HepG2 (cell line): ENCODE data around the gene TBC1D10A. TPM values are rescaled to one million over a fixed set of nuclear protein-coding genes. Genes with fewer than 3 reads are reported as not detected.

Source experiments
- CBX2 ChIP-seq, 2 experiments: fragments of 200-600 bp in 1 of 2; sonication (generic); formaldehyde crosslinking in 1 of 2; IDR thresholded peaks; 2 replicates each; pipeline versions ENCODE4 v1.7.0 to v1.8.1; 2018 to 2022; ENCODE audit warnings: low read depth in 2 of 2, low read length in 1 of 2, mild to moderate bottlenecking in 1 of 2, missing genetic modification reagents in 1 of 2
- DNMT3B ChIP-seq: conservative IDR thresholded peaks from 2 replicates; pipeline ENCODE4 v1.6.1; 2016; ENCODE audit warnings: missing biosample characterization, control low read depth
- FOSL1 ChIP-seq: sonication (generic); formaldehyde crosslinking; IDR thresholded peaks from 2 replicates; pipeline ENCODE4 v1.9.0; 2021; ENCODE audit warnings: missing genetic modification reagents, borderline replicate concordance
- FOXP1 ChIP-seq, 2 experiments: fragments of 450-650 bp in 1 of 2; IDR thresholded peaks; 2 replicates each; pipeline ENCODE4 v1.6.1; 2017 to 2018; ENCODE audit warnings: antibody characterized with exemption in 1 of 2
- HCFC1 ChIP-seq: fragments of 150-350 bp; IDR thresholded peaks from 2 replicates; pipeline ENCODE4 v1.6.1; 2014; ENCODE audit warnings: low read depth, low read length
- JUN ChIP-seq: sonication (generic); formaldehyde crosslinking; IDR thresholded peaks from 2 replicates; pipeline ENCODE4 v1.4.0; 2020; ENCODE audit warnings: mild to moderate bottlenecking, missing genetic modification reagents
- KAT8 ChIP-seq: IDR thresholded peaks from 2 replicates; pipeline ENCODE4 v1.6.1; 2016; ENCODE audit warnings: missing genetic modification reagents, missing compliant biosample characterization
- MYNN ChIP-seq: sonication (generic); formaldehyde crosslinking; IDR thresholded peaks from 2 replicates; pipeline ENCODE4 v1.4.0; 2020; ENCODE audit warnings: mild to moderate bottlenecking, low read depth, missing genetic modification reagents
- ZBTB3 ChIP-seq: sonication (generic); formaldehyde crosslinking; IDR thresholded peaks from 2 replicates; pipeline ENCODE4 v1.4.0; 2020; ENCODE audit warnings: low read depth, mild to moderate bottlenecking, moderate library complexity, missing genetic modification reagents, borderline replicate concordance
- ZEB1 ChIP-seq: IDR thresholded peaks from 2 replicates; pipeline ENCODE4 v1.6.1; 2012; ENCODE audit warnings: mild to moderate bottlenecking, low read depth, inconsistent platforms; ENCODE audit not compliant: insufficient replicate concordance
- ZNF570 ChIP-seq: sonication (generic); formaldehyde crosslinking; IDR thresholded peaks from 2 replicates; pipeline ENCODE4 v1.4.0; 2020; ENCODE audit warnings: mild to moderate bottlenecking, missing genetic modification reagents, borderline replicate concordance
- ZNF607 ChIP-seq: sonication (generic); formaldehyde crosslinking; IDR thresholded peaks from 2 replicates; pipeline ENCODE4 v1.5.1; 2020; ENCODE audit warnings: missing genetic modification reagents, mild to moderate bottlenecking, borderline replicate concordance
- ZNF720 ChIP-seq: sonication (generic); formaldehyde crosslinking; IDR thresholded peaks from 2 replicates; pipeline ENCODE4 v1.4.0; 2020; ENCODE audit warnings: missing genetic modification reagents
- polyA plus RNA-seq, 8 experiments: library from polyadenylated mRNA; depleted of rRNA in 3 of 8; stranded (reverse) in 7 of 8; unstranded in 1 of 8; fragments of >200 nt; fragmentation: Illumina TruSeq in 4 of 8; extraction: Trizol in 4 of 8; gene quantifications; 2 replicates each; pipeline versions ENCODE4 v1.2.1 to v1.2.3, GENCODE V29; 2011 to 2016; ENCODE audit warnings: low read depth in 4 of 8, missing spikeins in 1 of 8, mixed read lengths in 1 of 8; ENCODE audit not compliant: insufficient read depth in 1 of 8
- total RNA-seq, 5 experiments: library from RNA; depleted of rRNA; stranded (reverse); fragments of >200 nt; fragmentation: Illumina TruSeq; extraction: Trizol; gene quantifications; 2 replicates each; pipeline ENCODE4 v1.2.3, GENCODE V29; 2016; ENCODE audit warnings: low read depth in 1 of 5
- TF ChIP-seq, protein P1 (sequence below): sonication (generic); formaldehyde crosslinking; IDR thresholded peaks from 2 replicates; pipeline ENCODE4 v1.4.0; 2020; ENCODE audit warnings: missing genetic modification reagents, borderline replicate concordance
- TF ChIP-seq, protein P2 (sequence below): sonication (generic); formaldehyde crosslinking; IDR thresholded peaks from 2 replicates; pipeline ENCODE4 v1.4.0; 2020; ENCODE audit warnings: missing genetic modification reagents
- TF ChIP-seq, protein P3 (sequence below): sonication (generic); formaldehyde crosslinking; IDR thresholded peaks from 2 replicates; pipeline ENCODE4 v1.5.0; 2020; ENCODE audit warnings: mild to moderate bottlenecking, missing genetic modification reagents, borderline replicate concordance
- TF ChIP-seq, protein P4 (sequence below): sonication (generic); formaldehyde crosslinking; IDR thresholded peaks from 2 replicates; pipeline ENCODE4 v1.5.0; 2020; ENCODE audit warnings: missing genetic modification reagents

Gene TBC1D10A
- total and polyA plus RNA-seq, 2 of the 13 experiments (the other 11 are each of a cell fraction or from before 2014, with no cell fraction given), result 4.2 to 4.9 TPM

DNA sequence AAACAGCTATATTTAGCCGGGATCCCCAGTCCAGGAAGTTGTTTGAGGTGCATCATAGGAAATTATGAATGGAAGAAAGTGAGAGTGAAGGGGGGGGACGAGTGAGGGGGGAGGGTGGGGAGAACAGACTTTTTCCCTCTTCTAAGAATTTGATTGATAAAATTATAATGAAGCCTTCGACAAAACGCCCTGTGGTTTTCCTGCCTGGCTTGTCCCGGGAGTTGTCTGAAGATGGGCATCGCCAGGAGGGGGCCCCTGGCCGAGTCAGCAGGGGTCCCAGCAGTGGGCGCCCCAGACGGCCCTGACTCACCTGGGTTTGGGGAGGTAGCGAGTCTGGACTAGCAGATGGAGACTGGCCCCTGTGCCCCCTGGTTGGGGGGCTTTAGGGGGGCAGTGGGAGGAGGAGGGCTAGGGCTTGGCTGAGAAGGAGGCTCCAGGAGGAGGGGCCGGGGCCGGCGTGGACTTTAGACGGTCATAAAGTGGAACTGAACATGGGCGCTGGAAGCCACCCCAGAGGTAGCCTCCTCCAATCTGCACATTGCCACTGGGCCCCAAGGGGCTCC is 79.8 kb downstream of the TBC1D10A start (continued):
- TF ChIP-seq, protein P1, sequence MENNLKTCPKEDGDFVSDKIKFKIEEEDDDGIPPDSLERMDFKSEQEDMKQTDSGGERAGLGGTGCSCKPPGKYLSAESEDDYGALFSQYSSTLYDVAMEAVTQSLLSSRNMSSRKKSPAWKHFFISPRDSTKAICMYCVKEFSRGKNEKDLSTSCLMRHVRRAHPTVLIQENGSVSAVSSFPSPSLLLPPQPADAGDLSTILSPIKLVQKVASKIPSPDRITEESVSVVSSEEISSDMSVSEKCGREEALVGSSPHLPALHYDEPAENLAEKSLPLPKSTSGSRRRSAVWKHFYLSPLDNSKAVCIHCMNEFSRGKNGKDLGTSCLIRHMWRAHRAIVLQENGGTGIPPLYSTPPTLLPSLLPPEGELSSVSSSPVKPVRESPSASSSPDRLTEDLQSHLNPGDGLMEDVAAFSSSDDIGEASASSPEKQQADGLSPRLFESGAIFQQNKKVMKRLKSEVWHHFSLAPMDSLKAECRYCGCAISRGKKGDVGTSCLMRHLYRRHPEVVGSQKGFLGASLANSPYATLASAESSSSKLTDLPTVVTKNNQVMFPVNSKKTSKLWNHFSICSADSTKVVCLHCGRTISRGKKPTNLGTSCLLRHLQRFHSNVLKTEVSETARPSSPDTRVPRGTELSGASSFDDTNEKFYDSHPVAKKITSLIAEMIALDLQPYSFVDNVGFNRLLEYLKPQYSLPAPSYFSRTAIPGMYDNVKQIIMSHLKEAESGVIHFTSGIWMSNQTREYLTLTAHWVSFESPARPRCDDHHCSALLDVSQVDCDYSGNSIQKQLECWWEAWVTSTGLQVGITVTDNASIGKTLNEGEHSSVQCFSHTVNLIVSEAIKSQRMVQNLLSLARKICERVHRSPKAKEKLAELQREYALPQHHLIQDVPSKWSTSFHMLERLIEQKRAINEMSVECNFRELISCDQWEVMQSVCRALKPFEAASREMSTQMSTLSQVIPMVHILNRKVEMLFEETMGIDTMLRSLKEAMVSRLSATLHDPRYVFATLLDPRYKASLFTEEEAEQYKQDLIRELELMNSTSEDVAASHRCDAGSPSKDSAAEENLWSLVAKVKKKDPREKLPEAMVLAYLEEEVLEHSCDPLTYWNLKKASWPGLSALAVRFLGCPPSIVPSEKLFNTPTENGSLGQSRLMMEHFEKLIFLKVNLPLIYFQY (CRISPR knock-in tag), result no peak
- TF ChIP-seq ZBTB3 (CRISPR knock-in tag) (no peak), ZNF720 (CRISPR knock-in tag) (no peak), KAT8 (CRISPR knock-in tag) (no peak), ZNF570 (no peak), MYNN (CRISPR knock-in tag) (no peak), FOSL1 (no peak), ZEB1 (no peak), DNMT3B (CRISPR knock-in tag) (no peak), FOXP1 (IDR thresholded peaks at IDR 0.05) (no peak), FOXP1 (CRISPR knock-in tag; IDR thresholded peaks at IDR 0.05) (no peak), ZNF607 (CRISPR knock-in tag) (no peak), HCFC1 (no peak), CBX2 (IDR thresholded peaks at IDR 0.05; ENCODE audit: low read depth, low read length) (no peak), CBX2 (CRISPR knock-in tag; IDR thresholded peaks at IDR 0.05; ENCODE audit: low read depth) (no peak), JUN (CRISPR knock-in tag) (no peak)
- TF ChIP-seq, protein P2, sequence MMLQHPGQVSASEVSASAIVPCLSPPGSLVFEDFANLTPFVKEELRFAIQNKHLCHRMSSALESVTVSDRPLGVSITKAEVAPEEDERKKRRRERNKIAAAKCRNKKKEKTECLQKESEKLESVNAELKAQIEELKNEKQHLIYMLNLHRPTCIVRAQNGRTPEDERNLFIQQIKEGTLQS (CRISPR knock-in tag), result no peak
- TF ChIP-seq, protein P3, sequence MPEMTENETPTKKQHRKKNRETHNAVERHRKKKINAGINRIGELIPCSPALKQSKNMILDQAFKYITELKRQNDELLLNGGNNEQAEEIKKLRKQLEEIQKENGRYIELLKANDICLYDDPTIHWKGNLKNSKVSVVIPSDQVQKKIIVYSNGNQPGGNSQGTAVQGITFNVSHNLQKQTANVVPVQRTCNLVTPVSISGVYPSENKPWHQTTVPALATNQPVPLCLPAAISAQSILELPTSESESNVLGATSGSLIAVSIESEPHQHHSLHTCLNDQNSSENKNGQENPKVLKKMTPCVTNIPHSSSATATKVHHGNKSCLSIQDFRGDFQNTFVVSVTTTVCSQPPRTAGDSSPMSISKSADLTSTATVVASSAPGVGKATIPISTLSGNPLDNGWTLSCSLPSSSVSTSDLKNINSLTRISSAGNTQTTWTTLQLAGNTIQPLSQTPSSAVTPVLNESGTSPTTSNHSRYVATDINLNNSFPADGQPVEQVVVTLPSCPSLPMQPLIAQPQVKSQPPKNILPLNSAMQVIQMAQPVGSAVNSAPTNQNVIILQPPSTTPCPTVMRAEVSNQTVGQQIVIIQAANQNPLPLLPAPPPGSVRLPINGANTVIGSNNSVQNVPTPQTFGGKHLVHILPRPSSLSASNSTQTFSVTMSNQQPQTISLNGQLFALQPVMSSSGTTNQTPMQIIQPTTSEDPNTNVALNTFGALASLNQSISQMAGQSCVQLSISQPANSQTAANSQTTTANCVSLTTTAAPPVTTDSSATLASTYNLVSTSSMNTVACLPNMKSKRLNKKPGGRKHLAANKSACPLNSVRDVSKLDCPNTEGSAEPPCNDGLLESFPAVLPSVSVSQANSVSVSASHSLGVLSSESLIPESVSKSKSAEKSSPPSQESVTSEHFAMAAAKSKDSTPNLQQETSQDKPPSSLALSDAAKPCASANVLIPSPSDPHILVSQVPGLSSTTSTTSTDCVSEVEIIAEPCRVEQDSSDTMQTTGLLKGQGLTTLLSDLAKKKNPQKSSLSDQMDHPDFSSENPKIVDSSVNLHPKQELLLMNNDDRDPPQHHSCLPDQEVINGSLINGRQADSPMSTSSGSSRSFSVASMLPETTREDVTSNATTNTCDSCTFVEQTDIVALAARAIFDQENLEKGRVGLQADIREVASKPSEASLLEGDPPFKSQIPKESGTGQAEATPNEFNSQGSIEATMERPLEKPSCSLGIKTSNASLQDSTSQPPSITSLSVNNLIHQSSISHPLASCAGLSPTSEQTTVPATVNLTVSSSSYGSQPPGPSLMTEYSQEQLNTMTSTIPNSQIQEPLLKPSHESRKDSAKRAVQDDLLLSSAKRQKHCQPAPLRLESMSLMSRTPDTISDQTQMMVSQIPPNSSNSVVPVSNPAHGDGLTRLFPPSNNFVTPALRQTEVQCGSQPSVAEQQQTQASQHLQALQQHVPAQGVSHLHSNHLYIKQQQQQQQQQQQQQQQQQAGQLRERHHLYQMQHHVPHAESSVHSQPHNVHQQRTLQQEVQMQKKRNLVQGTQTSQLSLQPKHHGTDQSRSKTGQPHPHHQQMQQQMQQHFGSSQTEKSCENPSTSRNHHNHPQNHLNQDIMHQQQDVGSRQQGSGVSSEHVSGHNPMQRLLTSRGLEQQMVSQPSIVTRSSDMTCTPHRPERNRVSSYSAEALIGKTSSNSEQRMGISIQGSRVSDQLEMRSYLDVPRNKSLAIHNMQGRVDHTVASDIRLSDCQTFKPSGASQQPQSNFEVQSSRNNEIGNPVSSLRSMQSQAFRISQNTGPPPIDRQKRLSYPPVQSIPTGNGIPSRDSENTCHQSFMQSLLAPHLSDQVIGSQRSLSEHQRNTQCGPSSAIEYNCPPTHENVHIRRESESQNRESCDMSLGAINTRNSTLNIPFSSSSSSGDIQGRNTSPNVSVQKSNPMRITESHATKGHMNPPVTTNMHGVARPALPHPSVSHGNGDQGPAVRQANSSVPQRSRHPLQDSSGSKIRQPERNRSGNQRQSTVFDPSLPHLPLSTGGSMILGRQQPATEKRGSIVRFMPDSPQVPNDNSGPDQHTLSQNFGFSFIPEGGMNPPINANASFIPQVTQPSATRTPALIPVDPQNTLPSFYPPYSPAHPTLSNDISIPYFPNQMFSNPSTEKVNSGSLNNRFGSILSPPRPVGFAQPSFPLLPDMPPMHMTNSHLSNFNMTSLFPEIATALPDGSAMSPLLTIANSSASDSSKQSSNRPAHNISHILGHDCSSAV (CRISPR knock-in tag), result no peak
- TF ChIP-seq, protein P4, sequence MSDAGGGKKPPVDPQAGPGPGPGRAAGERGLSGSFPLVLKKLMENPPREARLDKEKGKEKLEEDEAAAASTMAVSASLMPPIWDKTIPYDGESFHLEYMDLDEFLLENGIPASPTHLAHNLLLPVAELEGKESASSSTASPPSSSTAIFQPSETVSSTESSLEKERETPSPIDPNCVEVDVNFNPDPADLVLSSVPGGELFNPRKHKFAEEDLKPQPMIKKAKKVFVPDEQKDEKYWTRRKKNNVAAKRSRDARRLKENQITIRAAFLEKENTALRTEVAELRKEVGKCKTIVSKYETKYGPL (CRISPR knock-in tag), result no peak
